Jurkat, Clone E6-1 (cell line): ENCODE results near the gene OOSP4A. TPM values are rescaled to one million over a fixed set of nuclear protein-coding genes. Genes with fewer than 3 reads are reported as not detected.
A peak's percentile ranks its signal among the peaks of the same experiment; 100 is the strongest.

ENCODE experiments used
- DNase-seq: peaks from one replicate; pipeline ENCODE4 v3.0.0-alpha.2; 2011; ENCODE audit warnings: low read depth, low spot score
- H3K4me3 ChIP-seq: 2 replicates; pipeline ENCODE4 v1.5.1; 2011; ENCODE audit warnings: mild to moderate bottlenecking, low read length, control low read depth, moderate library complexity
- polyA plus RNA-seq: library from polyadenylated mRNA; unstranded; fragments of >200 nt; gene quantifications from one replicate; pipeline ENCODE4 v1.2.1, GENCODE V29; 2012; ENCODE audit warnings: missing spikeins; ENCODE audit not compliant: insufficient read length, insufficient read depth

Gene OOSP4A
- polyA plus RNA-seq = not detected

DNA sequence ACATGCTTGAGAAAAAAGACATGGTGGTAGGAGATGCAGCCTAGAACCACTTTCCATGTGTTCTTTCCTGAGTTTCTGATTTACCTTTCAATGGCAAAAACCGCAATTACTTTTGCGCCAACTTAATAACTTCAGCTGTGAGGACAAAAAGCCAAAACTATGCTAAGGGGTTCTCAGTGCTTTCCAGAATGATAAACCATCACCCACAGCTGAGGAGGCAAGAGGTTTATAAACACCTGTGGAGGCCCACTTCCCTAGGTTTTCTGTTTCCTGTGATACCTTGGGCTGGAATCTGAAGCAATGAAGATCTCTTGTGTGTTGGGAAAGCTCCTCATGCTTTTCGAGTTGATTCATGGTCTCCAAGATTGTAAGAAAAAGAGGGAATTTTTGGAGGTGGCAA is at the start of gene OOSP4A:
TSS of gene OOSP4A (plus strand) at position 301 of the 400 bp plus-strand sequence. CDS start at position 301, 0 bp downstream.
- no peak within 1 kb of the TSS for H3K4me3 ChIP-seq
- no peak for DNase-seq

DNA sequence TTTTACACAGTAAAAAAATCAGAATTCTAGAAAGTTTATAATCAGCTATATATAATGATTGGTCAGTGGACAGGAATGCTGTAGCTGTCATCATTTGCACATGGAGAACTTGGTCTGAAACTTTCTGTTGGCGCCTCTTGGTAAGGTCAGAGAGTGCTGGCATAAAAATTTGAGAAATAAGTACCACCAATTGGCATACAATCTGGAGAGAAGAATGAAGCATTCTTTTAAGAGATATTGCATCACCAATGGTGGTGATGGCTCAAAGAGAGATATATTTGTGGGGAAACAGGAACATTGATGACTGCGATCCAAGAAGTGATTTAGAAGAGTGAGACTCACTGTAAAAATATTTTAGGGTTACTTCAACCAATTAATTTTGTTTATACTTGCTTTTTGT is 45.4 kb upstream of the OOSP4A start:
- DNase-seq = no peak

DNA sequence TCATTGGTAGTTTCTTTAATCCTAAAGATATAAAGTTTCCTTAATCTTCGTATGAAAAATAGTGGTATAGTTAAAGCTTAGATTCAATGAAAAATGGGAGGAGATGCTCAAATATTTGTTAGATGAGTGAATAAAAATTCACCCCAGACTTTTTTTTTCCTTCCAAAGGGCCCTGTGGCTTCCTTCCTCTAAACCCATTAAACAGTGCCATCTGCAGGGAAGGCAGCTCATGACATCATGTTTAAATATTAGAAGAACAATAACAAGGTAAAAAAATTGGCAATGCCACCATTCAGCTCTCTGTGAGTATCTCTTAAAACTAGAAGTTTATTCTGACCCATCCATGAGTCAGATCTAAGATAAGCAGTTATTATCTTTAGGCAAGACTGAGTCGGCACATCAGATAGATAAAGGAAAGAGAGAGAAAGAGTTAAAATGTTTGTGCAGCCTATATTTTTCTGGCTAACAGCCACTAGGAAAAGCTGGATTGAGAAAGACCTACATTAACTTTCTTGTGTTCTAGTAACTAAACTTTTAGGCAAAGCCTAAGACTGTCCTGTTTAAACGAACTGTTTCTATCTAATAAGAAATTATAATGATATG is 44.7 kb upstream of the OOSP4A start:
- peak; percentile 46 for DNase-seq
- no peak overlapping the region for H3K4me3 ChIP-seq

More for the DNA sequence above, 45.4 kb upstream of the OOSP4A start:
- no peak overlapping the region for H3K4me3 ChIP-seq

DNA sequence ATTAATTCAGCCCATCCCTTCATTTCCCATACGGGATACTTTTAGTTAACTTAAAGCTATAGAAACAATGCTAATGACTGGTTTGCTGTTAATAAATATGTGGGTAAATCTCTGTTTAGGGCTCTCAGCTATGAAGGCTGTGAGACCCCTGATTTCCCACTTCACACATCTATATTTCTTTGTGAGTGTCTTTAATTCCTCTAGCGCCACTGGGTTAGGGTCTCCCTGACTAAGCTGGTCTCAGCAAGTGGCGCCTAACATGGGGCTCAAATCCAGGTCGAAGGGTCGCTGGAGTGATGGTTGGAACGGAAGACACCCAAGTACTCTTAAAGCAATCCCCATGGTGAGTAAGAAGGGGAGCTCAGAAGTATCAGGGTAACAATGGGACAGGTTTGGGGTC is 40.0 kb upstream of the OOSP4A start:
- DNase-seq = no peak

DNA sequence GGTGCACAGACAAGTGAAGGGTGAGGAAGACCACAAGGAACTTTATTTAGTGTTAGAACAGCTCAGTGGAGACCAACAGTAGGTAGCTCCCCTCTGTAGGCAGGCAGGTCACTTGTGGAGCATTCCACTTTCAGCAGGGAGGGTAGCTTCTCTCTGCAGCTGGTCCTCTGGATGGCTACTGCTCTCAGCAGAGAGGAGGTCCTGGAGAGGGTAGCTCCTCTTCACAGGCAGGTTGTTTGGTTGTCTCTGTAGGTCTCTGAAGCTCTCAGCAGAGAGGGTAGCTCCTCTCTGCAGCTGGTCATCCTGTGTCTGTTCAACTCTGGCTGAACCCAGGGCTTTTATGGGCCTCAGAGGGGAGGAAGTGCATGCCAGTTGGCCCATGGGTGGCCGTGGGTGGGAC is 32.1 kb upstream of the OOSP4A start:
- no peak for DNase-seq
- no peak overlapping the region for H3K4me3 ChIP-seq

More for the DNA sequence above, 40.0 kb upstream of the OOSP4A start:
- H3K4me3 ChIP-seq = no peak overlapping the region

DNA sequence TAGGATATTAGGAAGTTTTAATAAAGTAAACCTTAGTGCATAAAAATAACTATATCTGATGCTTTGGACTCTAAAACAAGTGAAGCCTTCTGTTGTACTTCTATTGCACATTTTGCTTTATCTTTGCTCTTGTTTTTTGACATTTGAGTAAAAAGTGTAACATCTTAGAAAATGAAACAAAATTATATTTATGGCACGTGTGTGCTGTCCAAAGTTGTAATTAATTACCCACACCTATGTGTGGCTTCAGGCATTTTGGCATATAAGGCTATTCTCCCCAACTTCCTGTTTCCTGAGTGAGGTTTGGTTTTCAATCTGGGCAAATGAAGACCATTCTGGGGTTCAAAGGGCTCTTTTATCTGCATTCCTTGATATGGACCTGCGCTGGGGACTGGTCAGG is 25.7 kb upstream of the OOSP4A start, which contains the start of gene OOSP1:
TSS of gene OOSP1 (plus strand) at position 301 of the 400 bp plus-strand sequence. CDS start at position 324, 23 bp downstream.
- no peak within 1 kb of the TSS for H3K4me3 ChIP-seq
- DNase-seq = no peak

DNA sequence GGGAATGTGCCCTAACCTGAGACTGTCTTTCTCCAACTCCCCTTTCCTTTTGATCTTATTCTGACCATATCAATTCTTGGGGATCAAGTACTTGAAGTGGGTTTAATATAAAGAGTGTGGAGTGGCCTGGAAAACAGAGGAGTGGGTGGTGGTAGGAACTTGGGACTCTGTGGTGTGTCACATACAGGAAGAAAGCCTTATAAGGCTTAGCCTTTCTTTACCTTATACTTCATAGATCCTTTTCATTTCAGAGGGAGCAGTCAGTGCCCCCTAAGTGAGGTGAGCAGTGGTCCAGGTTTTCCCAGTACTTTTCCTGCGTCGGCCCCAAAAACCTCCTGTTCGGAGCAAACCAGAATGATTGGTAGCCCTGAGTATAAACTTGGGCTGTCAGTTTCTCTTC is 25.1 kb upstream of the OOSP4A start:
- no peak overlapping the region for H3K4me3 ChIP-seq
- no peak for DNase-seq

DNA sequence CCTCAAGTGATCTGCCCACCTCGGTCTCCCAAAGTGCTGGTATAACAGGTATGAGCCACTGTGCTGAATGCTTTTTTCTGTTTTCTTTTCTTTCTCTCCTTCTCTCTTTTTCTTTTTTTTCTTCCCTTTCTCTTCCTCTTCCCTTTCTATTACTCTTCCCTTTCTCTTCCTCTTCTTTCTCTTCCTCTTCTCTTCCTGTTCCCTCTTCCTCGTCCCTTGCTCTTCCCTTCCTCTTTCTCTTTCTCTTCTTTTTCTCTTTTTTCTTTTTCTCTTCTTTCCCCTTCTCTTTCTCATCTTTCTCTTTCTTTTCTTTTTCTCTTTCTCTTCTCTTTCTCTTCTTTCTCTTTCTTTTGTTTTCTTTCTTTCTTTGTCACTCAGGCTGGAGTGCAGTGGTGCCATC is 24.4 kb upstream of the OOSP4A start:
- no peak overlapping the region for H3K4me3 ChIP-seq
- no peak for DNase-seq

DNA sequence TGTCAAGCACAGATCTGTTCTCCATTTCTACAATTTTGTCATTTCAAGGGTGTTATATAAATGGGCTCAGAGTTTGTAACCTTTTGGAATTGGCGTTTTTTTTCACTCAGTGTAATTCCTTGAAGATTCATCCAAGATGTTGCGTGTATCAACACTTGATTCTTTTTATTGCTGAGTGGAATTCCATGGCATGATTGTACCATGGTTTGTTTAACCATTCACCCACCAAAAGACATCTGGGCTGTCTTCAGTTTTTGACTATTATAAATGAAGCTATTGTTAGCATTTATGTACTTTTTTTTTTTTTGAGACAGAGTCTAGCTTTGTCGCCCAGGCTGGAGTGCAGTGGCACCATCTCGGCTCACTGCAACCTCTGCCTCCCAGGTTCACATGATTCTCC is 22.7 kb upstream of the OOSP4A start:
- no peak overlapping the region for H3K4me3 ChIP-seq
- DNase-seq = no peak

DNA sequence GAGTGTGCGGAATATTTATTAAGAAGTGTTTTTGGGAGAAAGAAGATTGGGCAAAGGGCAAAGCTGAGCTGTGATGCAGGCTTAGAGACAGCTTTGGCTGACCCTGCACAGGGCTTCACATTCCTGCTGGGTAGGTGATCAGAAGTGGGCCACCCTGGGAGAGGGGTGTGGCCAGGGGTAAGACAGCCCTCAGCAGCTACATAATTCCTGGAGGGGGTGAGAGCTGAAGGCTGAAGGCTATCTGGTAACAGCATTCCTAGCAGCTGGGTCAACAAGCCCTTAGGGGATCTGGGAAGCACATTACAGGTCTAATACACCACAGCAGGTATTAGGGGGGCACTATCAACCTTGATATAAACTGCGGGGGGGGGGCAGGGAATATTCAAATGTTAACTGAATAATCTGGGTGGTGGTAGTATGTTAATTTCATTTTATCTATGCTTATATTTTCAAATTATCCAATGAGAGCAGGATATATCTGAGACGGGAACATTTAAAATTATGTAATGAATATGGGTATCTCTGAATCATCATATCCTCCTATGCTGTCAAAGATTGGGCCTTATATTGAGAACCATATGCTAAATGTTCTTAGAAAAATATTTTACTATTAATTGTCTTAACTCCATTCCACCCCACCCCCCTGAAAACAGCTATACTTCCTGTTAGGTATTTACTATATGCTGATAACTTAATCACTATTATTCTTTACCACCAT is 19.7 kb upstream of the OOSP4A start:
- no peak overlapping the region for H3K4me3 ChIP-seq
- DNase-seq = no peak

DNA sequence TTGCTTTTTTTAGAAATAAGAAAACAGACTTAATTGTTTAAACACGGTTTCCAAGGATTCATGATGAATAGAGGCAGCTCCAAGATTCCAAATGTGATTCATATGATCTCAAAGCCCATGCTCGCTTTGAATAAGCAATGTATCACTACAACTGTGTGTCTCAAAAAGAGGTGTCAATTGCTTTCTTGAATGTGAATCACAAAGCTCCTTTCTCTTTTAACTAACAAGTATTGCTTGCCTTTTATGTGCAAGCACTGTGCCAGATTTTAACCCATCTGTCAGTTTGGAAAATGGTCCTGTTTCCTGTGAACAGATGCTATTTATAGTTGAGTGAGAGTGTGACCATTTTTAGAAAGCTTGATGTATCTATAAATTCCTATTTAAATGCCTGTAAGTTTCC is 19.1 kb upstream of the OOSP4A start:
- DNase-seq = no peak
- no peak overlapping the region for H3K4me3 ChIP-seq

DNA sequence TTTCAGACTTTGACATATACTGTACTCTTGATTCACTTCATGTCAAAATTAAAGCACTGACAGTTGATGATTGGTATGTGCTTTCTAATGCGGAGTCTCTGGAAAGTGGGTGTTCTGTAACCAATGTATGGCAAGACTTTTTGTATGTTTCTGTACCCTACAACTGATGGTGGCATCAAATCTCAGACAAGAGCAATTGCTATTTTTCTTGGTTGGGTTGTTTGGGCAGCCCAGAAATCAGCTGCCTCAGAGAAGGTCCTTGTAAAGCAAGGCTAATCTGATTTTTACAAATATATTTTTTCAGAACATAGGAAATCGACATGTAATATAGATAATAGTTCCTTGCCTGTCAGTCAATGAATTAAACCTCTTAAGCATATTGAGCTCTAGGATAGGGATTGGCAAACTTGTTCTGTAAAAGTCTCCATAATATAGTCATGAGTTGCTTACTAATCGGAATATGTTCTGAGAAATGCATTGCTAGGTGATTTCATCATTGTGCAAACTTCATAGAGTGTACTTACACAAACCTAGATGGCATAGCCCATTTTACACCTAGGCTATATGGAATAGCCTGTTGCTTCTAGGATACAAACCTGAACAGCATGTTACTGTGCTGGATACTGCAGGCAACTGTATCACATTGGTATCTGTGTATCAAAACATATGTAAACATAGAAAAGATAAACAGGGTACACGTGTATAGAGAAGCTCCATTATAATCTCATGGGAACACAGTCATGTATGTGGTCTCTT is 10.2 kb upstream of the OOSP4A start:
- DNase-seq = no peak
- no peak overlapping the region for H3K4me3 ChIP-seq

DNA sequence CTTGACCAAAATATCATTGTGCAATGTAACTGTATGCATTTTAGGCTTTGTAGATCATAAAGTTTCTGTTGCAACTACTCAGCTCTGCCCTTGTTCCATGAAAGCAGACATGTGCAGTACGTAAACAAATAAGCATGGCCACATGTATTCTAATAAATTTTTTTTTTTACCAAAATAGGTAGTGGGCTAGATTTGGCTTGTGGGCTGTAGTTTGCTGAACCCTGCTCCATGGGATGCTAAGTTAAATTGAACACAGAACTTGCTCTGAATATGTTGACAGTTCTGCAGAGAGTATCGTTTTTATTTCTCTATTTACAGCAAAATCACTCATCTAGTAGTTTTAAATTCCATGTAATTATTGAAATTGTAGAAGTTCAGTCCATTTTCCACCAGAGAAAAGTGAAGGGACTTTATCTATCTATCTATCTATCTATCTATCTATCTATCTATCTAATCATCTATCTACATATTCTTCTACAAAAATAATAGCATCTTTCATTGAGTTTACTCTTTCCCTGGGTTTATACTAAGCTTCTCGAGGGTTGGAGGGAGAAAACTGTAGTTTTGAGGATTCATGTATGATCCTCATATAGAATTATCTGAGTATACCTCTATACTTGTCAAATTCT is 9.5 kb upstream of the OOSP4A start:
- no peak overlapping the region for H3K4me3 ChIP-seq
- no peak for DNase-seq

DNA sequence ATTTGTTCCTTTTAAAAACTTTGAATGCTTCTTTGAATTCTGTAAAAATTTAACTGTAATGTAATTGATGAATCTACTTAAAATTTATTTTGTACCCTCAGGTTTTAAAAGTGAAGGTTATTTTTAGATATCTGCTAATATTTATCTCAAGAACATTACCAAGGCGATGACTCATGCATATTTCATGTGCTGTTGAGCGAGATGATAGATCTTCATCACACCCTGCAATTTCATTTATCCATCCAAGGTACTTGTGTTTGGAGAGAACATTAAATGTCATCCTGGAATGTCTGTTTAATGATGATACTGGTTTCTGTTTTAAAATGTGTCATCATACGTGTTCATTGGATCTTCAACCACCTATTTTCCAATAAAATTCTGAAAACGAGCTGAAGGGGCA is 6.7 kb upstream of the OOSP4A start:
- H3K4me3 ChIP-seq = no peak overlapping the region
- no peak for DNase-seq

DNA sequence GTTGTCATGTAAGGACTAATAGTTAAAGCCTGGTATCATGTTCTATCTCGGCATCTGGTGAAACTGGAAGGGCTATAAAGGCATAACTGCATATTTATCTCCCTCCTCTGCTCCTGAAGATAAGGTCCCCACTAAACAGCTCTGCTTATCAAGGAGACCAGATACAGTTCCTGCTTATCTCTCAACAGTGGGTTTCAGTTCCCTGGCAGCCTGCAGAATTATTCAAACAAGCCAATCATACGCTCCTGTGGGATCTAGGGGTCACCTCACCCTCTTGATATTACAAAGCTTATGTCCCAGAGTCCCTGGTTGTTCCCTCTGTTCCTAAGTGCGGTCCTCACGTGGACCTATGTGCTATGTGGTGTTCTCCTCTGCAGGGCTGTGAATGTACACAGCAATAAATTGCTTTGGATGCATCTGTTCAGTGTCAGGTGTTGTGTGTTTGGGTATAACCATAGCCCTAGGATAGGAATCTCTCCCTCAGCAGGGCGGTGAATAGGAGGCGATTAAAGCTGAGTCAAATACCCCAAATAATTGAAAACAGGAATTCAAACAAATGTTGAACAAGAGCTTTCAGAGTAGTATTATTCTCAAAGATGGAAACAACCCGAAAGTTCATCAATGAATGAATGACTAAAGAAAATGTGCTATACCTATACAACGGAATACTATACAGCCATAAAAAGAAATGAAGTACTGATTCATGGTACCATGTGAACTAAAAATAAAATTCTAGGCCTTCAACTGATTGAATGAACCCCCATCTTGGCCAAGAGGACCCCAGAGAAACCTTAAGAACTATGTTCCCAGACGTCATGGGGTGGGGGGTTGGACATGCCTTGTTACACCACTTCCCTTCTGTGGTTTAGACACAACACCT is 3.1 kb upstream of the OOSP4A start:
- no peak overlapping the region for H3K4me3 ChIP-seq
- no peak for DNase-seq

DNA sequence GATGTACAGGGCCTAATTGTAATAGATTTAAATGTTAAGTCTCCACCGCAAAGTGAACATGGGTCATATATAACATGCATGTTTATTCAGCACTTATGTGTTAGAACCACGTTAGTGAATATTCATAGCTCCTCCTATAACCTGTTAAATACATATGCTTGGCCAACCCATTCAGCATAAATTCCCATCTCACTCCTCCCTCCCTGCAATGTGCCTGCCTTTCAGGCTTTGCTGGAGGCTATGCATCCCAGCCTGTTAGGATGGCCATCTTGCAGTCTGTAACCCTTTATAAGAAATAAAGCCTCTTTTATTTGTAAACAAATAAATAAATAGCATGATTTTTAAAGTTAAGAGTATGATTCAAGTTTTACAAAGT is 1.7 kb upstream of the OOSP4A start:
- DNase-seq = no peak

DNA sequence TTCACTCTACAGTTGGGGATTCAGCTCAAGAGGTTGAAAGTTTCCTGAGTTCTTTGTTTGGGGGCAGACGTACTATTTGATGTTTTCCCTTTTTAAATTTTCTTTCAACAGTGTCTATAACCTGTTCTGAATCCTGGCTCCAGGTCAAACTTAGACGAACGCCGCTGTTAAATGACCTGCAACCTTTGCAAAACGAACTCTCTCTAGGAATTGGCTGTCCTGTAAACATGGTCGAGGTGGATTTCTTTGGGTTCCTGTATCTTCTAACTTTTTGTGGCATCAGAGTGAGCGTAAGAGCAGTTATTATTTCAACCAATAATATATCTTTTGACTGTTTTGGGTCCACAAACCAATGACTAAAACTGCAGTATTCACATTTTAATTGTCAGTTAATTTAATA is 1.6 kb downstream of the OOSP4A start:
- no peak for DNase-seq
- no peak overlapping the region for H3K4me3 ChIP-seq

More for the DNA sequence above, 1.7 kb upstream of the OOSP4A start:
- no peak overlapping the region for H3K4me3 ChIP-seq

DNA sequence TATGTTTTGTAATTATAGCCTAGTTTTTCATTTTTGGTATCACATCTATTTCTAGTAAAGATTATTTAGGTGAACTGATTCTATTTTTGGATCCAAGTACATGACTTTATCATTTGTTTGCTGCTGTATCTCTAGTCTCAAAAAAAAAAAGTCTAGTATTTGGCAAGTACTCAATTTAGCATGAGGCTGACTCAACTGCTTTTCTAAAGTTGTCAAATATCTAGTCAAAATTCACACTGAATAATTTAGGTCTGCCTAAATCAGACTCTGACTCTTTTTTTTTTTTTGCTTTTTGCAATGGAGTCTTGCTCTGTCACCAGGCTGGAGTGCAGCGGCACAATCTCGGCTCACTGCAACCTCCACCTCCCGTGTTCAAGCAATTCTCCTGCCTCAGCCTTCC is 2.4 kb downstream of the OOSP4A start:
- no peak for DNase-seq
- H3K4me3 ChIP-seq = no peak overlapping the region
